Ectodermal cell (in vitro differentiated cells): Measurements from ENCODE around the gene MALRD1.

ENCODE experiments used
- H3K27ac ChIP-seq: 2 replicates; pipeline ENCODE4 v1.7.0; 2013; ENCODE audit warnings: mild to moderate bottlenecking, low read depth, low read length; ENCODE audit not compliant: insufficient read depth, poor library complexity, severe bottlenecking
- H3K27me3 ChIP-seq: 2 replicates; pipeline ENCODE4 v1.7.0; 2013; ENCODE audit warnings: mild to moderate bottlenecking, low read length; ENCODE audit not compliant: insufficient read depth, control insufficient read depth, poor library complexity, severe bottlenecking
- H3K36me3 ChIP-seq: one replicate; pipeline ENCODE4 v1.7.0; 2013; ENCODE audit warnings: low read length; ENCODE audit not compliant: control insufficient read depth, insufficient read depth
- H3K4me1 ChIP-seq: one replicate; pipeline ENCODE4 v1.7.0; 2013; ENCODE audit warnings: low read length; ENCODE audit not compliant: control insufficient read depth, insufficient read depth
- H3K4me3 ChIP-seq: 2 replicates; pipeline ENCODE4 v1.7.0; 2013; ENCODE audit warnings: low read depth, low read length, control low read depth; ENCODE audit not compliant: insufficient read depth
- H3K9me3 ChIP-seq: 2 replicates; pipeline ENCODE4 v1.7.0; 2013; ENCODE audit warnings: mild to moderate bottlenecking, low read length, moderate library complexity; ENCODE audit not compliant: control insufficient read depth
- WGBS, 2 experiments: methylation state at CpG; one replicate each; pipeline ENCODE4 v1.1.7; 2013; ENCODE audit warnings: missing lambda C conversion rate in 2 of 2; 5-methylcytosine and 5-hydroxymethylcytosine counted together

The MALRD1 gene

DNA sequence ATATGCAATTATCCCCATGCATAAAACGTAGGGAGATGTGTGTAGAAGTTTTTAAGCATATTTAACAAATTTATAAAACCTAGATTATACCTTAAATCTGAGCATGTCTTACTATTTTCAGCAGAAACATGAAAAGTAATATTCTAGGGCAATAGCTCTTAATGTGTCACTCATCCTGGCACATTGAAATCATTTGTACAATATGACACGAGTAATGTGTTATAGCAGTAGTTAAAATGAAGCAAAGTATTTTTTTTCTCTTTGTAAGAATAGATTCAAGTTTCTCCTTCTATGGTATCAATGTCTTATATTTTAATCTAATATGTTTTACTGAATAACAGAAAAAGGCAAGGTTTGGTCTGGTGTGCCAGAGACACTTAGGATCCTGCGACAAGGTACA lies 492.7 kb downstream of the MALRD1 start:
- Histone ChIP-seq H3K9me3 (no peaks in the 10 kb centered on the region), H3K4me3 (no peak overlapping the region), H3K27ac (no peak overlapping the region), H3K4me1 (no peaks in the 10 kb centered on the region), H3K36me3 (no peaks in the 10 kb centered on the region), H3K27me3 (no peaks in the 10 kb centered on the region)
- WGBS, 2 experiments, result 71 to 100% methylated on average over 1 of the region's 3 CpGs

GRCh38 chr10:19546224-19546623 lies 497.6 kb downstream of the MALRD1 start:
- WGBS, 2 experiments, result 93 to 95% methylated on average over 3 of the region's 3 CpGs
- Histone ChIP-seq H3K27me3 (no peaks in the 10 kb centered on the region), H3K36me3 (no peaks in the 10 kb centered on the region), H3K9me3 (no peaks in the 10 kb centered on the region), H3K27ac (no peak overlapping the region), H3K4me1 (no peaks in the 10 kb centered on the region), H3K4me3 (no peak overlapping the region)

DNA sequence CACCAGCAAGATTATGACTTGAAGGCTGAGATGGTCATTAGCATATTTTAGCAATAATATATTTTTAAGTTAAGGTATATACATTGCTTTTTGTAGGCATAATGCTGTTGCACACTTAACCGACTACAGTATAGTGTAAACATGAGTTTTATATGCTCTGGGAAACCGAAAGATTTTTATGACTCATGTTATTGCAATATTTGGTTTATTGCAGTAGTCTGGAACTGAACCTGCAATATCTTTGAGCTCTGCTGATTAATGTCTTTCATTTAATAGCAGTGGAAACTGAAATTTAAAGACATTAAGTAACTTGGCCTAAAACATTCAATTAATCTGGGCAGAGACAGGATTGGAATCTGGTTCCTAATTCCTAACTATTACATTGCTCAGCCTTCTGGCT lies 500.9 kb downstream of the MALRD1 start:
- 98 to 99% methylated on average over 2 of the region's 2 CpGs for WGBS, 2 experiments
- H3K9me3 ChIP-seq, result no peaks in the 10 kb centered on the region
- H3K36me3 ChIP-seq, result no peaks in the 10 kb centered on the region
- no peak overlapping the region for H3K27ac ChIP-seq
- H3K4me3 ChIP-seq, result no peak overlapping the region
- no peaks in the 10 kb centered on the region for H3K27me3 ChIP-seq
- no peaks in the 10 kb centered on the region for H3K4me1 ChIP-seq

GRCh38 chr10:19556666-19557065 lies 508.1 kb downstream of the MALRD1 start:
- Histone ChIP-seq H3K27me3 (no peaks in the 10 kb centered on the region), H3K36me3 (no peaks in the 10 kb centered on the region), H3K4me1 (no peaks in the 10 kb centered on the region), H3K9me3 (no peaks in the 10 kb centered on the region), H3K27ac (no peak overlapping the region), H3K4me3 (no peak overlapping the region)
- WGBS, 2 experiments, result 92 to 97% methylated on average over 2 of the region's 2 CpGs

- no peak overlapping the region for H3K4me3 ChIP-seq
- H3K4me1 ChIP-seq, result no peaks in the 10 kb centered on the region
- no peaks in the 10 kb centered on the region for H3K36me3 ChIP-seq
- no peak overlapping the region for H3K27ac ChIP-seq
- 93% methylated on average over 1 of the region's 1 CpG; no CpG with 5 or more reads in 1 of the 2 experiments for WGBS, 2 experiments
- no peaks in the 10 kb centered on the region for H3K27me3 ChIP-seq
- H3K9me3 ChIP-seq, result no peaks in the 10 kb centered on the region
Measured at GRCh38 chr10:19561181-19561580, 512.6 kb downstream of the MALRD1 start.

DNA sequence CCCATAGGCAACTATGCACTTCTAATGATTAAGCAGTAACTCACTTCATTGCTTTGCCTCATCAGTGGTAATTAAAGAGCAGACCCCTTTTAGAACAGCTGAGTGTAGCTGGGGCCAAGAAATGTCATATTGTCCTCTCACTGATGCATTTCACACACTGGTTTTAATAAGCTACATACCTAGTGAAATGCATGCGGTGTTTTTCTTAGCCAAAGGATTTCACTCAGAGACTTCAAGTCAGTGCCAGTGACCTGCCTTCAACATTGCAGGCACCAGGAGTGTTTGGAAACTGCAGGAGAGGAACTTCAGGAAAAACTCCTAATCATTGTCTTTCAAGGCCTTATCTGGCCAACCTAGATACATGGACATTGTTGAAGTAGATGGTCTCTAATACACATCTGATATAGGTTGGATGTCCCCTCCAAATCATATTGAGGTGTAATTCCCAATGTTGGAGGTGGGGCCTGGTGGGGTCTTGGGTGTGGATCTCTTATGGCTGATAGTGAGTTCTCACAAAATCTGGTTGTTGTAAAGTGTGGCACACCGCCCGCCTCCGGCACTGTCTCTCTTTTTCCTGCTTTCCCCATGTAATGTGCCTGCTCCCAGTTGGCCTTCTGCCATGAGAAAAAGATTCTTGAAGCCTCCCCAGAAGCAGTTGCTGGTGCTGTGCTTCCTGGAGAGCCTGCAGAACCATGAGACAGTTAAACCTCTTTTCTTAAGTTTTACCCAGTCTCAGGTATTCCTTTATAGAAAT lies 515.0 kb downstream of the MALRD1 start:
- 90 to 92% methylated on average over 4 of the region's 4 CpGs for WGBS, 2 experiments
- Histone ChIP-seq H3K36me3 (no peaks in the 10 kb centered on the region), H3K4me3 (no peak overlapping the region), H3K9me3 (no peaks in the 10 kb centered on the region), H3K27ac (no peak overlapping the region), H3K4me1 (no peaks in the 10 kb centered on the region), H3K27me3 (no peaks in the 10 kb centered on the region)

DNA sequence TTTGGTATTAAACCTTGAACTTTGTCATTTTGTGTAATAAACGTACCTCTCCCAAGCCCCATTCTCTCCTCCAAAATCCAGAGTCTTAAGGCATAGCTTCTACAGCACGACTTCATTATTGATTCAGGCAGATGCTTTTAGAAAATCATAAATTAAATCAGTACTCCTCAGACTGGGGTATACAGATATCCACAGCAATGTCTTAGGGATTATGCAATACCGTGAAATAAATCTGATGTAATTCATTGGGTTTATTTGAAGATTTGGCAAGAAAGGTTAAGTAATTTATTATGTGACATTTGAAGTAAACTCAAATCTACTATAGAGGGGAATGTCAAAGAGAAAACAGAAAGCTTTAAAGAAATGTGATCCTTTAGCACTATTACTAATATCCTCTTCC lies 521.5 kb downstream of the MALRD1 start:
- no peaks in the 10 kb centered on the region for H3K36me3 ChIP-seq
- no peak overlapping the region for H3K4me3 ChIP-seq
- H3K27ac ChIP-seq, result no peak overlapping the region
- no peaks in the 10 kb centered on the region for H3K27me3 ChIP-seq
- H3K9me3 ChIP-seq, result no peaks in the 10 kb centered on the region
- WGBS, 2 experiments, result 56 to 64% methylated on average over 3 of the region's 3 CpGs
- no peaks in the 10 kb centered on the region for H3K4me1 ChIP-seq

GRCh38 chr10:19570991-19571390 lies 522.4 kb downstream of the MALRD1 start:
- no peak overlapping the region for H3K27ac ChIP-seq
- no peaks in the 10 kb centered on the region for H3K36me3 ChIP-seq
- no peaks in the 10 kb centered on the region for H3K27me3 ChIP-seq
- no CpG with 5 or more reads among the region's 1 CpG for WGBS, 2 experiments
- H3K4me1 ChIP-seq, result no peaks in the 10 kb centered on the region
- H3K9me3 ChIP-seq, result no peaks in the 10 kb centered on the region
- no peak overlapping the region for H3K4me3 ChIP-seq

DNA sequence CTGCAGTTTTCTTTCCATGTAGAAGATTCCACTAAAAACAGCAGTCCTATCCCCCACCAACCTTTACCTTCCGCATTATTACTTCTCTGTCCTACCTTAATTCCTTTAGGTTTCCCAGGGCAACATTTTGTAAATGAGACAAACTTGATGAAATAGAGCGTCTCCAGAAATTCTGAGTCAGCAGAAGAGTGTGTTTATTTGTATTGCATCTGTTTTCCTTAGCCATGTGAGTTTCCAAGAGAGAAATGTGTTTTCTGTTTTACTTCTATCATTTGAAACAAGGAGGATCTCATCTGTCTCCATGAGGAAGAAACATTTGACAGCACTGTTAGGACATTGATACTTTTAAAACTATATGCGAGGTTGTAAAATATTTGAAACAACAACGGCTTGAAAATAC lies 523.5 kb downstream of the MALRD1 start:
- 95 to 96% methylated on average over 4 of the region's 4 CpGs for WGBS, 2 experiments
- Histone ChIP-seq H3K4me3 (no peak overlapping the region), H3K27ac (no peak overlapping the region), H3K36me3 (no peaks in the 10 kb centered on the region), H3K9me3 (no peaks in the 10 kb centered on the region), H3K4me1 (peaks cover under 1% of the 10 kb centered on the region), H3K27me3 (no peaks in the 10 kb centered on the region)

DNA sequence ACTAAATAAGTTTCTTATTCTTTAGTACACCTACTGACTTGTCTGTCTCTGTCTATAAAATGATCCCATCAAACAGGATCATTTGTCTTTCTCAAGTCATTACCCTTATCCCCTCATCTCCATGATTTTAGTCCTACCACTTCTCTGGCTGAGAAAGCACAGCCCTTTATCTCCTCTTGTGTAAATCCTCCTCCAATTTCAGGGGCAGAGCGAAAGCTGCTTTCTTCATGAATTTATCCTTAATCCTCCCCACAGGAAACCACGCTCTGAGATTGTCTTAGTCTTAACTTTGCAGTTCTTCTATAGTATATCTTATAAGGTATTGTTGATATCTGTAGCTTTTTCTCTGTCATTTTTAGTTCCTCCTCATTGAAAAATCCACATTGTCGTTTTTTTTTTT lies 528.0 kb downstream of the MALRD1 start:
- H3K36me3 ChIP-seq, result no peaks in the 10 kb centered on the region
- 67 to 69% methylated on average over 1 to 3 of the region's 3 CpGs for WGBS, 2 experiments
- H3K4me3 ChIP-seq, result no peak overlapping the region
- H3K9me3 ChIP-seq, result no peaks in the 10 kb centered on the region
- H3K4me1 ChIP-seq, result peaks cover 4% of the 10 kb centered on the region
- no peak overlapping the region for H3K27ac ChIP-seq
- H3K27me3 ChIP-seq, result no peaks in the 10 kb centered on the region
